ENCODE data around the gene IGFBP2.

Gene IGFBP2

GRCh38 chr2:216615298-216616082 lies 17.7 kb upstream of the IGFBP2 start:
- TF ChIP-seq SUZ12 (IDR thresholded peaks at IDR 0.05; ENCODE audit: extremely low read depth, insufficient read depth, insufficient read length) (no peak), ZNF274 (IDR thresholded peaks at IDR 0.05; ENCODE audit: low read depth, low read length) (no peak), YY1 (IDR thresholded peaks at IDR 0.05; ENCODE audit: insufficient read depth, insufficient read length) (no peak)
- no peak for DNase-seq (ENCODE audit: low read depth, low spot score)
- Histone ChIP-seq H3K4me3 (ENCODE audit: insufficient read length, low read depth) (no peak overlapping the region), H3K27me3 (ENCODE audit: insufficient read depth, insufficient read length) (no peaks in the 10 kb centered on the region), H3K9ac (ENCODE audit: insufficient read length, low read depth) (no peak overlapping the region), H3K36me3 (ENCODE audit: insufficient read depth, insufficient read length, low read length) (no peaks in the 10 kb centered on the region), H3K9me3 (ENCODE audit: insufficient read depth, low read length) (no peaks in the 10 kb centered on the region), H3K4me1 (ENCODE audit: insufficient read depth, insufficient read length) (peaks cover 8% of the 10 kb centered on the region)

- no peak for TF ChIP-seq ZNF274 (IDR thresholded peaks at IDR 0.05; ENCODE audit: low read depth, low read length)
- no peak for TF ChIP-seq YY1 (IDR thresholded peaks at IDR 0.05; ENCODE audit: insufficient read depth, insufficient read length)
- TF ChIP-seq SUZ12 (IDR thresholded peaks at IDR 0.05; ENCODE audit: extremely low read depth, insufficient read depth, insufficient read length): no peak
- H3K4me1 ChIP-seq (ENCODE audit: insufficient read depth, insufficient read length): peaks cover 8% of the 10 kb centered on the region
Observed at GRCh38 chr2:216616083-216616678, 17.0 kb upstream of the IGFBP2 start.

GRCh38 chr2:216617159-216617815 lies 15.9 kb upstream of the IGFBP2 start:
- DNase-seq (ENCODE audit: low read depth, low spot score): no peak
- no peaks in the 10 kb centered on the region for H3K27me3 ChIP-seq (ENCODE audit: insufficient read depth, insufficient read length)
- no peaks in the 10 kb centered on the region for H3K36me3 ChIP-seq (ENCODE audit: insufficient read depth, insufficient read length, low read length)
- no peaks in the 10 kb centered on the region for H3K9me3 ChIP-seq (ENCODE audit: insufficient read depth, low read length)
- TF ChIP-seq ZNF274 (IDR thresholded peaks at IDR 0.05; ENCODE audit: low read depth, low read length): no peak
- no peak for TF ChIP-seq YY1 (IDR thresholded peaks at IDR 0.05; ENCODE audit: insufficient read depth, insufficient read length)
- TF ChIP-seq SUZ12 (IDR thresholded peaks at IDR 0.05; ENCODE audit: extremely low read depth, insufficient read depth, insufficient read length): no peak
- H3K9ac ChIP-seq (ENCODE audit: insufficient read length, low read depth): no peak overlapping the region
- peaks cover 8% of the 10 kb centered on the region for H3K4me1 ChIP-seq (ENCODE audit: insufficient read depth, insufficient read length)
- H3K4me3 ChIP-seq (ENCODE audit: insufficient read length, low read depth): no peak overlapping the region

More at GRCh38 chr2:216616083-216616678, 17.0 kb upstream of the IGFBP2 start:
- no peak overlapping the region for H3K4me3 ChIP-seq (ENCODE audit: insufficient read length, low read depth)
- no peak for DNase-seq (ENCODE audit: low read depth, low spot score)
- H3K9me3 ChIP-seq (ENCODE audit: insufficient read depth, low read length): no peaks in the 10 kb centered on the region
- no peaks in the 10 kb centered on the region for H3K36me3 ChIP-seq (ENCODE audit: insufficient read depth, insufficient read length, low read length)
- no peak overlapping the region for H3K9ac ChIP-seq (ENCODE audit: insufficient read length, low read depth)
- no peaks in the 10 kb centered on the region for H3K27me3 ChIP-seq (ENCODE audit: insufficient read depth, insufficient read length)

GRCh38 chr2:216618785-216619184 lies 14.4 kb upstream of the IGFBP2 start:
- TF ChIP-seq ZNF274 (IDR thresholded peaks at IDR 0.05; ENCODE audit: low read depth, low read length): no peak
- TF ChIP-seq YY1 (IDR thresholded peaks at IDR 0.05; ENCODE audit: insufficient read depth, insufficient read length): no peak
- TF ChIP-seq SUZ12 (IDR thresholded peaks at IDR 0.05; ENCODE audit: extremely low read depth, insufficient read depth, insufficient read length): no peak
- Histone ChIP-seq H3K9me3 (ENCODE audit: insufficient read depth, low read length) (no peaks in the 10 kb centered on the region), H3K27me3 (ENCODE audit: insufficient read depth, insufficient read length) (no peaks in the 10 kb centered on the region), H3K4me3 (ENCODE audit: insufficient read length, low read depth) (no peak overlapping the region), H3K36me3 (ENCODE audit: insufficient read depth, insufficient read length, low read length) (no peaks in the 10 kb centered on the region), H3K9ac (ENCODE audit: insufficient read length, low read depth) (no peak overlapping the region), H3K4me1 (ENCODE audit: insufficient read depth, insufficient read length) (peaks cover 8% of the 10 kb centered on the region)
- DNase-seq (ENCODE audit: low read depth, low spot score): no peak

- Histone ChIP-seq H3K4me1 (ENCODE audit: insufficient read depth, insufficient read length) (peaks cover 8% of the 10 kb centered on the region), H3K9ac (ENCODE audit: insufficient read length, low read depth) (peak overlapping the region; percentile 53), H3K9me3 (ENCODE audit: insufficient read depth, low read length) (no peaks in the 10 kb centered on the region), H3K4me3 (ENCODE audit: insufficient read length, low read depth) (no peak overlapping the region), H3K27me3 (ENCODE audit: insufficient read depth, insufficient read length) (no peaks in the 10 kb centered on the region), H3K36me3 (ENCODE audit: insufficient read depth, insufficient read length, low read length) (no peaks in the 10 kb centered on the region)
- no peak for DNase-seq (ENCODE audit: low read depth, low spot score)
- no peak for TF ChIP-seq SUZ12 (IDR thresholded peaks at IDR 0.05; ENCODE audit: extremely low read depth, insufficient read depth, insufficient read length)
- no peak for TF ChIP-seq YY1 (IDR thresholded peaks at IDR 0.05; ENCODE audit: insufficient read depth, insufficient read length)
- TF ChIP-seq ZNF274 (IDR thresholded peaks at IDR 0.05; ENCODE audit: low read depth, low read length): no peak
Observed at GRCh38 chr2:216619411-216620393, 13.5 kb upstream of the IGFBP2 start.

- Histone ChIP-seq H3K36me3 (ENCODE audit: insufficient read depth, insufficient read length, low read length) (no peaks in the 10 kb centered on the region), H3K9ac (ENCODE audit: insufficient read length, low read depth) (no peak overlapping the region), H3K4me1 (ENCODE audit: insufficient read depth, insufficient read length) (peaks cover 8% of the 10 kb centered on the region), H3K4me3 (ENCODE audit: insufficient read length, low read depth) (no peak overlapping the region), H3K27me3 (ENCODE audit: insufficient read depth, insufficient read length) (no peaks in the 10 kb centered on the region), H3K9me3 (ENCODE audit: insufficient read depth, low read length) (no peaks in the 10 kb centered on the region)
- no peak for DNase-seq (ENCODE audit: low read depth, low spot score)
- no peak for TF ChIP-seq ZNF274 (IDR thresholded peaks at IDR 0.05; ENCODE audit: low read depth, low read length)
- TF ChIP-seq SUZ12 (IDR thresholded peaks at IDR 0.05; ENCODE audit: extremely low read depth, insufficient read depth, insufficient read length): no peak
- no peak for TF ChIP-seq YY1 (IDR thresholded peaks at IDR 0.05; ENCODE audit: insufficient read depth, insufficient read length)
Observed at GRCh38 chr2:216620786-216621185, 12.4 kb upstream of the IGFBP2 start.
